ENCODE results near the gene LAT. TPM values are rescaled to one million over a fixed set of nuclear protein-coding genes. Genes with fewer than 3 reads are reported as not detected.

LAT gene
- total and polyA plus RNA-seq, 2 of the 13 experiments (the other 11 are each of a cell fraction or from before 2014, with no cell fraction given) = 2.0 to 3.0 TPM

DNA sequence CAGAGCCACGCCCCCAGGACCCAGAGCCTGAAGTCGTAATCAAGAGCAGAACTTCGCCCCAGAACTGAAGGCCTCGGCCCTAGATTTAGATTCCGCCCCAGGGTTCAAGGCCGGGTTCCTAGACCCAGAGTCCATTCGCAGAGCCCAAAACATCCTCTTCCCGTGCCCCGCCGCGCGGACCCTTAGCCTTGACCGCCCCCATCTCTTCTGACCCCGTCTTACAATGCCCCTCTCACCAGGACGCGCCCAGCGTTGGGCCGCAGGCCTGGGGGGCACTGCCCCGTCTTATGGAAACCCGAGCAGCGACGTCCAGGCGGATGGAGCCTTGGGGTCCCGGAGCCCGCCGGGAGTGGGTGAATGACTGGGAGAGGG lies 48.1 kb upstream of the LAT start (continued):
- TF ChIP-seq MED8 (CRISPR knock-in tag; IDR thresholded peaks at IDR 0.05; ENCODE audit: insufficient replicate concordance) = peak; percentile 30
- no peak for TF ChIP-seq NR2F6 (IDR thresholded peaks at IDR 0.05)
- peak; percentile 48 for TF ChIP-seq NR2F6 (CRISPR knock-in tag; IDR thresholded peaks at IDR 0.05)
- 0 out of 2 replicates have a peak, but pooled peaks have one; percentile 21 for TF ChIP-seq SALL2 (CRISPR knock-in tag; IDR thresholded peaks at IDR 0.05)
- no peak for TF ChIP-seq ZNF547 (CRISPR knock-in tag; IDR thresholded peaks at IDR 0.05)
- TF ChIP-seq, protein P1, sequence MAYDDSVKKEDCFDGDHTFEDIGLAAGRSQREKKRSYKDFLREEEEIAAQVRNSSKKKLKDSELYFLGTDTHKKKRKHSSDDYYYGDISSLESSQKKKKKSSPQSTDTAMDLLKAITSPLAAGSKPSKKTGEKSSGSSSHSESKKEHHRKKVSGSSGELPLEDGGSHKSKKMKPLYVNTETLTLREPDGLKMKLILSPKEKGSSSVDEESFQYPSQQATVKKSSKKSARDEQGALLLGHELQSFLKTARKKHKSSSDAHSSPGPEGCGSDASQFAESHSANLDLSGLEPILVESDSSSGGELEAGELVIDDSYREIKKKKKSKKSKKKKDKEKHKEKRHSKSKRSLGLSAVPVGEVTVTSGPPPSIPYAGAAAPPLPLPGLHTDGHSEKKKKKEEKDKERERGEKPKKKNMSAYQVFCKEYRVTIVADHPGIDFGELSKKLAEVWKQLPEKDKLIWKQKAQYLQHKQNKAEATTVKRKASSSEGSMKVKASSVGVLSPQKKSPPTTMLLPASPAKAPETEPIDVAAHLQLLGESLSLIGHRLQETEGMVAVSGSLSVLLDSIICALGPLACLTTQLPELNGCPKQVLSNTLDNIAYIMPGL (CRISPR knock-in tag; IDR thresholded peaks at IDR 0.05; ENCODE audit: borderline replicate concordance in 1 of 2, low read depth in 1 of 2) = peak in 1 of 2 experiments; percentile 48; a peak in 1 of 4 replicates
- TF ChIP-seq, protein P2, sequence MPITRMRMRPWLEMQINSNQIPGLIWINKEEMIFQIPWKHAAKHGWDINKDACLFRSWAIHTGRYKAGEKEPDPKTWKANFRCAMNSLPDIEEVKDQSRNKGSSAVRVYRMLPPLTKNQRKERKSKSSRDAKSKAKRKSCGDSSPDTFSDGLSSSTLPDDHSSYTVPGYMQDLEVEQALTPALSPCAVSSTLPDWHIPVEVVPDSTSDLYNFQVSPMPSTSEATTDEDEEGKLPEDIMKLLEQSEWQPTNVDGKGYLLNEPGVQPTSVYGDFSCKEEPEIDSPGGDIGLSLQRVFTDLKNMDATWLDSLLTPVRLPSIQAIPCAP (CRISPR knock-in tag; IDR thresholded peaks at IDR 0.05; ENCODE audit: low read depth) = no peak
- TF ChIP-seq KDM3A (CRISPR knock-in tag; IDR thresholded peaks at IDR 0.05; ENCODE audit: low read depth) = 0 out of 2 replicates have a peak, but pooled peaks have one; percentile 29
- TF ChIP-seq CCAR2 (optimal IDR thresholded peaks at IDR 0.05; ENCODE audit: low read depth, low read length) = no peak
- 0 out of 2 replicates have a peak, but pooled peaks have one; percentile 50 for TF ChIP-seq MTA1 (CRISPR knock-in tag; IDR thresholded peaks at IDR 0.05; ENCODE audit: borderline replicate concordance)
- TF ChIP-seq ESRRA (CRISPR knock-in tag; IDR thresholded peaks at IDR 0.05; ENCODE audit: low read depth) = 0 out of 2 replicates have a peak, but pooled peaks have one; percentile 34
- TF ChIP-seq ZNF605 (CRISPR knock-in tag; IDR thresholded peaks at IDR 0.05) = peak; percentile 62; the same call in 1 of the 2 replicates
- no peak for TF ChIP-seq GABPA (IDR thresholded peaks at IDR 0.05; ENCODE audit: low read depth, low read length)
- TF ChIP-seq GABPA (CRISPR knock-in tag; IDR thresholded peaks at IDR 0.05; ENCODE audit: low read depth) = 0 out of 2 replicates have a peak, but pooled peaks have one; percentile 5
- peak; percentile 45; the same call in 1 of the 2 replicates for TF ChIP-seq TRIM24 (CRISPR knock-in tag; IDR thresholded peaks at IDR 0.05)
- TF ChIP-seq, protein P3, sequence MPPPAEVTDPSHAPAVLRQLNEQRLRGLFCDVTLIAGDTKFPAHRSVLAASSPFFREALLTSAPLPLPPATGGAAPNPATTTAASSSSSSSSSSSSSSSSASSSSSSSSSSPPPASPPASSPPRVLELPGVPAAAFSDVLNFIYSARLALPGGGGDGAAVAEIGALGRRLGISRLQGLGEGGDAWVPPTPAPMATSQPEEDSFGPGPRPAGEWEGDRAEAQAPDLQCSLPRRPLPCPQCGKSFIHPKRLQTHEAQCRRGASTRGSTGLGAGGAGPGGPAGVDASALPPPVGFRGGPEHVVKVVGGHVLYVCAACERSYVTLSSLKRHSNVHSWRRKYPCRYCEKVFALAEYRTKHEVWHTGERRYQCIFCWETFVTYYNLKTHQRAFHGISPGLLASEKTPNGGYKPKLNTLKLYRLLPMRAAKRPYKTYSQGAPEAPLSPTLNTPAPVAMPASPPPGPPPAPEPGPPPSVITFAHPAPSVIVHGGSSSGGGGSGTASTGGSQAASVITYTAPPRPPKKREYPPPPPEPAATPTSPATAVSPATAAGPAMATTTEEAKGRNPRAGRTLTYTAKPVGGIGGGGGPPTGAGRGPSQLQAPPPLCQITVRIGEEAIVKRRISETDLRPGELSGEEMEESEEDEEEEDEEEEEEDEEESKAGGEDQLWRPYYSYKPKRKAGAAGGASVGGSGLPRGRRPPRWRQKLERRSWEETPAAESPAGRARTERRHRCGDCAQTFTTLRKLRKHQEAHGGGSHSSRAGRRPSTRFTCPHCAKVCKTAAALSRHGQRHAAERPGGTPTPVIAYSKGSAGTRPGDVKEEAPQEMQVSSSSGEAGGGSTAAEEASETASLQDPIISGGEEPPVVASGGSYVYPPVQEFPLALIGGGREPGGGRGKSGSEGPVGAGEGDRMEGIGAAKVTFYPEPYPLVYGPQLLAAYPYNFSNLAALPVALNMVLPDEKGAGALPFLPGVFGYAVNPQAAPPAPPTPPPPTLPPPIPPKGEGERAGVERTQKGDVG (CRISPR knock-in tag; IDR thresholded peaks at IDR 0.05; ENCODE audit: borderline replicate concordance) = 0 out of 2 replicates have a peak, but pooled peaks have one; percentile 60
- TF ChIP-seq YEATS4 (CRISPR knock-in tag; IDR thresholded peaks at IDR 0.05; ENCODE audit: borderline replicate concordance) = peak; percentile 48; the same call in 1 of the 2 replicates
- peak; percentile 16; the same call in 1 of the 2 replicates for TF ChIP-seq ZFP90 (CRISPR knock-in tag; IDR thresholded peaks at IDR 0.05; ENCODE audit: borderline replicate concordance)
- TF ChIP-seq, protein P4, sequence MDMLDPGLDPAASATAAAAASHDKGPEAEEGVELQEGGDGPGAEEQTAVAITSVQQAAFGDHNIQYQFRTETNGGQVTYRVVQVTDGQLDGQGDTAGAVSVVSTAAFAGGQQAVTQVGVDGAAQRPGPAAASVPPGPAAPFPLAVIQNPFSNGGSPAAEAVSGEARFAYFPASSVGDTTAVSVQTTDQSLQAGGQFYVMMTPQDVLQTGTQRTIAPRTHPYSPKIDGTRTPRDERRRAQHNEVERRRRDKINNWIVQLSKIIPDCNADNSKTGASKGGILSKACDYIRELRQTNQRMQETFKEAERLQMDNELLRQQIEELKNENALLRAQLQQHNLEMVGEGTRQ (IDR thresholded peaks at IDR 0.05; ENCODE audit: low read depth, low read length) = no peak
- TF ChIP-seq, protein P4 (CRISPR knock-in tag; IDR thresholded peaks at IDR 0.05; ENCODE audit: borderline replicate concordance) = 0 out of 2 replicates have a peak, but pooled peaks have one; percentile 36
- 0 out of 2 replicates have a peak, but pooled peaks have one; percentile 3 for TF ChIP-seq SAFB2 (CRISPR knock-in tag; IDR thresholded peaks at IDR 0.05; ENCODE audit: borderline replicate concordance, low read depth)

Data from HepG2 (cell line).